Adrenal gland (tissue), 5 donors: Measurements from ENCODE around the gene SEZ6L2.
"Not testable (repeated sequence)": the region's sequence is repeated elsewhere in the genome, so short reads cannot be mapped to it uniquely, and the experiment has no call there.

ENCODE experiments used
- CTCF ChIP-seq, 6 experiments: fragments of 450-650 bp in 4 of 6; fragments of 200-600 bp in 2 of 6; sonication (generic) in 1 of 6; IDR thresholded peaks; 1 replicate in 5 of 6; 2 replicates in 1 of 6; pipeline versions ENCODE4 v1.5.1 to v1.8.0; 2016 to 2021; ENCODE audit warnings: antibody characterized with exemption in 6 of 6, mild to moderate bottlenecking in 2 of 6, moderate library complexity in 1 of 6
- POLR2A ChIP-seq, 2 donors: fragments of 450-650 bp; IDR thresholded peaks; one replicate each; pipeline ENCODE4 v1.6.1; 2017; ENCODE audit warnings: antibody characterized with exemption in 2 of 2, mild to moderate bottlenecking in 2 of 2, moderate library complexity in 1 of 2
- donor health status: DM: no; HTN: no; CAD: no.

- TF ChIP-seq CTCF, POLR2A (IDR thresholded peaks at IDR 0.05): not testable (repeated sequence)
These were observed 66.1 kb downstream of the SEZ6L2 start for GRCh38 chr16:29833219-29833618.
